B cell (primary cell): Measurements from ENCODE around the gene NOA1. TPM values are rescaled to one million over a fixed set of nuclear protein-coding genes. Genes with fewer than 3 reads are reported as not detected.

Experiments
- ATAC-seq: fragments of 200-7000 bp; cut with Tn5 transposase; one replicate; pipeline ENCODE4 v1.10.0; 2021; ENCODE audit warnings: low read depth, mild to moderate bottlenecking, moderate number of reproducible peaks, moderate library complexity
- CTCF ChIA-PET: fragments of 350-600 bp; sonication (Branson Sonifier 250); formaldehyde crosslinking; loops from one replicate; lab custom pipeline; 2021; ENCODE audit warnings: antibody characterized with exemption, inconsistent platforms; lab: Charles Lee
- POLR2A ChIA-PET: fragments of 350-600 bp; sonication (Branson Sonifier 250); formaldehyde crosslinking; loops from one replicate; lab custom pipeline; 2021; ENCODE audit warnings: antibody characterized with exemption; lab: Charles Lee
- DNase-seq: peaks from one replicate; pipeline ENCODE4 v3.0.0; 2013
- H2AFZ ChIP-seq: 2 replicates; pipeline ENCODE4 v1.6.1; 2012; ENCODE audit warnings: mild to moderate bottlenecking, low read depth, low read length; ENCODE audit not compliant: insufficient read depth, poor library complexity, severe bottlenecking
- H3K27ac ChIP-seq, 2 donors: 1 replicate in 1 of 2; 2 replicates in 1 of 2; pipeline ENCODE4 v1.5.1; 2012 to 2013; ENCODE audit warnings: low read length in 2 of 2, mild to moderate bottlenecking in 2 of 2, moderate library complexity in 1 of 2
- H3K27me3 ChIP-seq, 4 experiments: fragments of 200-600 bp in 1 of 4; sonication (generic) in 1 of 4; replicated peaks in 1 of 4; 1 replicate in 2 of 4; 2 replicates in 2 of 4; pipeline versions ENCODE4 v1.6.1 to v1.7.0; 2013 to 2016; ENCODE audit warnings: low read length in 3 of 4, mild to moderate bottlenecking in 2 of 4, mixed read lengths in 1 of 4, moderate library complexity in 1 of 4; ENCODE audit not compliant: insufficient read depth in 4 of 4, control insufficient read depth in 3 of 4; ENCODE audit errors: control extremely low read depth in 1 of 4
- H3K36me3 ChIP-seq, 2 experiments: replicated peaks in 1 of 2; 1 replicate in 1 of 2; 2 replicates in 1 of 2; pipeline versions ENCODE4 v1.6.1 to v1.7.1; 2013; ENCODE audit warnings: low read length in 1 of 2; ENCODE audit not compliant: insufficient read depth in 2 of 2, control insufficient read depth in 1 of 2; ENCODE audit errors: control extremely low read depth in 1 of 2, extremely low read depth in 1 of 2
- H3K4me1 ChIP-seq, 2 donors: fragments of 200-600 bp in 1 of 2; sonication (generic) in 1 of 2; 1 replicate in 1 of 2; 2 replicates in 1 of 2; pipeline versions ENCODE4 v1.5.1 to v1.6.1; 2013 to 2017; ENCODE audit warnings: low read length in 2 of 2; ENCODE audit not compliant: control insufficient read depth in 2 of 2, insufficient read depth in 2 of 2
- H3K4me2 ChIP-seq: replicated peaks from 2 replicates; pipeline ENCODE3; 2012; ENCODE audit warnings: mild to moderate bottlenecking, low read depth, low read length; ENCODE audit not compliant: poor library complexity, severe bottlenecking
- H3K4me3 ChIP-seq, 5 experiments: fragments of 200-600 bp in 1 of 5; sonication (generic) in 1 of 5; 1 replicate in 3 of 5; 2 replicates in 2 of 5; pipeline versions ENCODE4 v1.5.1 to v1.7.0; 2011 to 2016; ENCODE audit warnings: low read length in 4 of 5, mild to moderate bottlenecking in 4 of 5, low read depth in 2 of 5, control low read depth in 1 of 5, moderate library complexity in 1 of 5; ENCODE audit not compliant: insufficient read depth in 1 of 5; ENCODE audit errors: control extremely low read depth in 1 of 5, extremely low read depth in 1 of 5
- H3K79me2 ChIP-seq: fragments of 200-600 bp; sonication (generic); one replicate; pipeline ENCODE4 v1.6.0; 2016; ENCODE audit warnings: low read length; ENCODE audit not compliant: control insufficient read depth, insufficient read depth
- H3K9ac ChIP-seq: fragments of 200-600 bp; sonication (generic); 2 replicates; pipeline ENCODE4 v1.6.1; 2017; ENCODE audit warnings: mild to moderate bottlenecking, low read length, moderate library complexity
- H3K9me3 ChIP-seq, 3 donors: one replicate each; pipeline versions ENCODE4 v1.6.1 to v1.7.1; 2013; ENCODE audit warnings: low read length in 2 of 3; ENCODE audit not compliant: control insufficient read depth in 2 of 3, insufficient read depth in 1 of 3; ENCODE audit errors: control extremely low read depth in 1 of 3
- H4K20me1 ChIP-seq: 2 replicates; pipeline ENCODE4 v1.6.0; 2012; ENCODE audit warnings: mild to moderate bottlenecking, low read length; ENCODE audit not compliant: insufficient read depth, control insufficient read depth, poor library complexity, severe bottlenecking
- H3K27ac Mint-ChIP-seq: one replicate; pipeline ENCODE4 v1.8.0; 2021; ENCODE audit warnings: mixed read lengths
- H3K27me3 Mint-ChIP-seq: one replicate; pipeline ENCODE4 v1.8.0; 2021; ENCODE audit warnings: mixed read lengths
- H3K4me1 Mint-ChIP-seq: one replicate; pipeline ENCODE4 v1.8.0; 2021; ENCODE audit warnings: mixed read lengths
- H3K4me3 Mint-ChIP-seq: one replicate; pipeline ENCODE4 v1.8.0; 2021; ENCODE audit warnings: mixed read lengths
- H3K9me3 Mint-ChIP-seq: one replicate; pipeline ENCODE4 v1.8.0; 2022; ENCODE audit warnings: mixed read lengths; ENCODE audit not compliant: insufficient read depth
- EZH2 ChIP-seq: IDR thresholded peaks from 2 replicates; pipeline ENCODE4 v1.6.1; 2012; ENCODE audit warnings: borderline replicate concordance, low read depth, mild to moderate bottlenecking, moderate library complexity, low read length; ENCODE audit not compliant: insufficient read depth, poor library complexity, severe bottlenecking
- WGBS: methylation state at CpG from one replicate; pipeline ENCODE4 v1.1.5; 2013; ENCODE audit warnings: missing lambda C conversion rate; ENCODE audit not compliant: insufficient coverage; 5-methylcytosine and 5-hydroxymethylcytosine counted together
- intact Hi-C: fragments of 100-400 bp; cut with micrococcal nuclease; formaldehyde crosslinking; loops from one replicate; pipeline ENCODE4 v1.10.0; 2022
- polyA plus RNA-seq: library from polyadenylated mRNA; depleted of rRNA; stranded (reverse); fragments of >200 nt; gene quantifications from 2 replicates; pipeline ENCODE4 v1.2.3, GENCODE V29; 2012
- total RNA-seq, 2 donors: library from RNA; stranded (reverse); fragments of 120-200 nt in 1 of 2; gene quantifications; 1 replicate in 1 of 2; 2 replicates in 1 of 2; pipeline versions ENCODE4 v1.2.3 to v1.2.4, GENCODE V29; 2013 to 2022
- TF ChIP-seq, protein P1 (sequence below): fragments of 200-600 bp; IDR thresholded peaks from one replicate; pipeline ENCODE4 v1.8.0; 2022; ENCODE audit warnings: antibody characterized with exemption, mild to moderate bottlenecking

The NOA1 gene
- total and polyA plus RNA-seq, 2 donors (not counting 1 experiment from before 2014, with no cell fraction given): 17.4 to 22.7 TPM

DNA sequence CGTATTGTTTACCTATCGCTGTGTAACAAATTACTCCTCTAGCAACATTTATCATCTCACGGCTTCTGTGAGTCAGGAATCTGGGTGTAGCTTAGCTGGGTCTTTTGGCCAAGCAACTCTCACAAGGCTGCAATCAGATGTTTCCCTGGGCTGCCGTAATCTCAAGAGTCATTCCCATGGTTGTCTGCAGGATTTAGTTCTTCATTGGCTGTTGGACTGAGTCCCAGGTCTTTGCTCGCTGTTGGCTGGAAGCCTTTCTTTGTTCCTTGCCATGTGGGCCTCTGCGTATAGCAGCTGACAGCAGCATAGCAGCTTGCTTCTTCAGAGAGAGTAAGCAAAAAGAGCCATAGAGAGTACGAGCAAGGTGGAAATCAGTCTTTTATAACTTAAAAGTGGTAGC is 18.1 kb upstream of the NOA1 start:
- Mint-ChIP-seq H3K27ac (no peak overlapping the region), H3K4me1 (no peaks in the 10 kb centered on the region), H3K4me3 (no peak overlapping the region), H3K9me3 (no peaks in the 10 kb centered on the region), H3K27me3 (no peaks in the 10 kb centered on the region)
- H2AFZ ChIP-seq: no peak overlapping the region
- H3K27me3 ChIP-seq: no peaks in the 10 kb centered on the region
- H3K79me2 ChIP-seq: peaks cover 43% of the 10 kb centered on the region
- peaks cover 1 to 89% of the 10 kb centered on the region in 2 experiments for H3K36me3 ChIP-seq
- H3K9ac ChIP-seq: no peak overlapping the region
- no peak overlapping the region for H3K27ac ChIP-seq
- peaks cover 61% of the 10 kb centered on the region for H4K20me1 ChIP-seq
- no peaks in the 10 kb centered on the region for H3K9me3 ChIP-seq
- ATAC-seq (no peak), DNase-seq (no peak)
- no peak for TF ChIP-seq EZH2
- TF ChIP-seq, protein P1, sequence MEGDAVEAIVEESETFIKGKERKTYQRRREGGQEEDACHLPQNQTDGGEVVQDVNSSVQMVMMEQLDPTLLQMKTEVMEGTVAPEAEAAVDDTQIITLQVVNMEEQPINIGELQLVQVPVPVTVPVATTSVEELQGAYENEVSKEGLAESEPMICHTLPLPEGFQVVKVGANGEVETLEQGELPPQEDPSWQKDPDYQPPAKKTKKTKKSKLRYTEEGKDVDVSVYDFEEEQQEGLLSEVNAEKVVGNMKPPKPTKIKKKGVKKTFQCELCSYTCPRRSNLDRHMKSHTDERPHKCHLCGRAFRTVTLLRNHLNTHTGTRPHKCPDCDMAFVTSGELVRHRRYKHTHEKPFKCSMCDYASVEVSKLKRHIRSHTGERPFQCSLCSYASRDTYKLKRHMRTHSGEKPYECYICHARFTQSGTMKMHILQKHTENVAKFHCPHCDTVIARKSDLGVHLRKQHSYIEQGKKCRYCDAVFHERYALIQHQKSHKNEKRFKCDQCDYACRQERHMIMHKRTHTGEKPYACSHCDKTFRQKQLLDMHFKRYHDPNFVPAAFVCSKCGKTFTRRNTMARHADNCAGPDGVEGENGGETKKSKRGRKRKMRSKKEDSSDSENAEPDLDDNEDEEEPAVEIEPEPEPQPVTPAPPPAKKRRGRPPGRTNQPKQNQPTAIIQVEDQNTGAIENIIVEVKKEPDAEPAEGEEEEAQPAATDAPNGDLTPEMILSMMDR: no peak
- H3K4me3 ChIP-seq: no peak overlapping the region
- intact Hi-C loops: no loop called here
- WGBS: 100% methylated on average over 5 of the region's 7 CpGs
- no peaks in the 10 kb centered on the region for H3K4me1 ChIP-seq
- POLR2A ChIA-PET: no interaction called here
- H3K4me2 ChIP-seq: no peak overlapping the region
- CTCF ChIA-PET: no interaction called here

DNA sequence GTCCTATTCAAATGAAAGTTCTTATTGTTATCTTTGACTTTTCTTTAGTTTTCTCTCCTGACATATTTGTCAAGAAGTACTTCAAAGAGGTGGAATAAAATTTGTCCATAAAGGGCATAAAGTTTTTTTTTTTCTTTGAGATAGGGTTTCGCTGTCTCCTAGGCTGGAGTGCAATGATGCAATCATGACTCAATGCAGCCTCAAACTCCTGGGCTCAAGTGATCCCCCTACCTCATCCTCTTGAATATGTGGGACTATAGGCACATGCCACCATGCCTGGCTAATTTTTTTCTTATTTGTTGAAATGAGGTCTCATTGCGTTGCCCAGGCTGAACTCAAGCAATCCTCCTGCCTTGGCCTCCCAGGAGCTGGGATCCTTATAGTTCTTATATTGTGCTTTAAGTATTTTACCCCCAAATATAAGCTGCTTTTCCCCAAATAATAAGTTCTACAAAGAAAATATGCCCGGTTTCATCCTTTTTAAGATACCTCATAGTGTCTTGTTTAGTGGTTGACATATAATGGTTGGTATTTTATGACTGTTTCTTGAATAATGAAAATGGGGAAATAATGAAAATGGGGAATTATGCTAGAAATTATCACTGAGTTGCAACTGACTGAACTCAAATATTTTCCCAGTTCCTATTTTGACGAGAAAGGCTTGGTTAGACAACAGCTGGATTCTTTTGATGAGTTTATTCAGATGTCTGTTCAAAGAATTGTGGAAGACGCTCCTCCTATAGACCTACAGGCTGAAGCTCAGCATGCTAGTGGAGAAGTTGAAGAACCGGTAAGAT is 12.9 kb upstream of the NOA1 start:
- no peak for ATAC-seq
- H3K9me3 Mint-ChIP-seq: no peaks in the 10 kb centered on the region

More for the DNA sequence above, 12.9 kb upstream of the NOA1 start:
- no peak overlapping the region for H3K4me3 Mint-ChIP-seq
- Histone ChIP-seq H3K9ac (no peak overlapping the region), H4K20me1 (peaks cover 85% of the 10 kb centered on the region), H2AFZ (no peak overlapping the region), H3K79me2 (peaks cover 72% of the 10 kb centered on the region), H3K4me2 (no peak overlapping the region), H3K27ac (no peak overlapping the region), H3K27me3 (no peaks in the 10 kb centered on the region), H3K9me3 (no peaks in the 10 kb centered on the region), H3K4me3 (no peak overlapping the region), H3K4me1 (no peaks in the 10 kb centered on the region), H3K36me3 (peaks cover 1 to 91% of the 10 kb centered on the region in 2 experiments)
- WGBS: no CpG with 5 or more reads among the region's 6 CpGs
- H3K4me1 Mint-ChIP-seq: peaks cover 4% of the 10 kb centered on the region
- ChIA-PET CTCF (no interaction called here), POLR2A (no interaction called here)
- no peak overlapping the region for H3K27ac Mint-ChIP-seq
- no peak for TF ChIP-seq EZH2
- TF ChIP-seq, protein P1: no peak
- H3K27me3 Mint-ChIP-seq: no peaks in the 10 kb centered on the region
- no peak for DNase-seq
- intact Hi-C loops: no loop called here
